Spleen (tissue), 7 donors: ENCODE data around the gene LPAR2.
"Not testable (repeated sequence)": the region's sequence is repeated elsewhere in the genome, so short reads cannot be mapped to it uniquely, and the experiment has no call there.

Experiments used
- CTCF ChIP-seq, 11 experiments: fragments of 200-600 bp in 7 of 11; fragments of 450-650 bp in 4 of 11; sonication (generic) in 4 of 11; IDR thresholded peaks in 8 of 11; conservative IDR thresholded peaks in 3 of 11; 1 replicate in 7 of 11; 2 replicates in 4 of 11; pipeline versions ENCODE4 v1.4.0 to v1.8.0; 2016 to 2021; ENCODE audit warnings: antibody characterized with exemption in 11 of 11, inconsistent platforms in 4 of 11, mild to moderate bottlenecking in 1 of 11
- POLR2A ChIP-seq, 3 donors: fragments of 450-650 bp; IDR thresholded peaks; one replicate each; pipeline ENCODE4 v1.5.1; 2017; ENCODE audit warnings: antibody characterized with exemption in 3 of 3, mild to moderate bottlenecking in 1 of 3
- donor health status: DM: no; HTN: no; CAD: no; lungs with moderate emphysema.
- donor health status: DM: no; HTN: no; CAD: no.
- donor health status: DM: no; HTN: no; CAD: no.

DNA sequence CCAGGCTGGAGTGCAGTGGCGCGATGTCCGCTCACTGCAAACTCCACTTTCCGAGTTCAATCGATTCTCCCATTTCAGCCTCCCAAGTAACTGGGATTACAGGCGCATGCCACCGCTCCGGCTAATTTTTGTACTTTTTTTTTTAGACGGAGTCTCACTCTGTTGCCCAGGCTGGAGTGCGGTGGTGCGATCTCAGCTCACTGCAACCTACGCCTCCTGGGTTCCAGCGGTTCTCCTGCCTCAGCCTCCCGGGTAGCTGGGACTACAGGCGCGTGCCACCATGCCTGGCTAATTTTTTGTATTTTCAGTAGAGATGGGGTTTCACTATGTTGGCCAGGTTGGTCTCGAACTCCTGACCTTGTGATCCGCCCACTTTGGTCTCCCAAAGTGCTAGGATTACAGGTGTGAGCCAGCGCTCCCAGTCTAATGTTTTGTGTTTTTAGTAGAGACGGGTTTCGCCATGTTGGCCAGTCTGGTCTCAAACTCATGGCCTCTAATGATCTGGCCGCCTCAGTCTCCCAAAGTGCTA lies 37.5 kb upstream of the LPAR2 start:
- not testable (repeated sequence) for TF ChIP-seq POLR2A (IDR thresholded peaks at IDR 0.05); CTCF (IDR thresholded peaks at IDR 0.05 in 8 of 11, conservative IDR thresholded peaks at IDR 0.05 in 3 of 11)
